NCI-H1092 treated with DMSO at 0.1 percent for 48 hours (cell line): Measurements from ENCODE around the gene ZNF394.

Experiments used
- DNase-seq: peaks from one replicate; lab custom pipeline; 2025; lab: John Stamatoyannopoulos, UW

Gene ZNF394

DNA sequence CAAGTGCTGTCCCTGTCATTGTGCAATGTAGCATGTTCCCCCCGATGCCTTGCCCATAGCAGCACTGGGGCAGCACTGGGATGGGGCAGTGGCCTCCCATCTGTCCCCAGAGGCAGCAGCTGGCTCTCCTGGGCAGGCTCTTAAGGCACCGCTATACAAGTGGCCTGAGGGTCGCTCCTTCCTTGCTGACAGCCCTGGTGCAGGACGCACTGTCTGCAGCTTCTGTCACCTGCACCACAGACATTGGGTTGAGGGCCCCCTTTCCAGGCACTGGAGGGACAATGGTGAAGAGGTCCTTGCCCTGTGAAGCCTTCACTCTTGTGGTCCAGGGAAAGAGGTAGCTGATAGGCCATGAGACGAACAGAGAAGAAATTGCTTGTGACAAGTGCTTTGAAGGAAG, 50.8 kb downstream of the ZNF394 start:
- no peak for DNase-seq

DNA sequence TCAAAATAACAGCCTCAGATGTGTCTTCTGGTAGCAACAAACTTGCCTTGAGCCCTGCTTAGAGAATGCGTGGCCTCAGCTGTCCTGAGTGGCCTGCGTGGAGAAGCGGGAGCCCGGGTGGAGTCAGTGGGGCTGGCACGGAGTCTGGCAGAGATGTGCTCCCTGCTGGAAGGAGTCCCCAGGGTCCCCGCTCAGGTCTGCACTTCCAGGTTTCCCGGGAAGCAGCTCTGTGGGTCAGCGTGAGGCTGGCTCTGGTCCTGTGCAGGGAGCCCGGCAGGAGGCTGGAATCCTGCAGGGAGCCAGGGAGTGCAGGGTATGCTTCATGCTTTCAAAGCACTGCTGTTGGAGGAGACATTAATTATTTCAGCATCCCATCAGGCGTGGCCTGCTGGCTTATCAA, 51.2 kb downstream of the ZNF394 start:
- no peak for DNase-seq

- DNase-seq, result no peak
These were observed 52.1 kb downstream of the ZNF394 start for GRCh38 chr7:99447943-99448342.

DNA sequence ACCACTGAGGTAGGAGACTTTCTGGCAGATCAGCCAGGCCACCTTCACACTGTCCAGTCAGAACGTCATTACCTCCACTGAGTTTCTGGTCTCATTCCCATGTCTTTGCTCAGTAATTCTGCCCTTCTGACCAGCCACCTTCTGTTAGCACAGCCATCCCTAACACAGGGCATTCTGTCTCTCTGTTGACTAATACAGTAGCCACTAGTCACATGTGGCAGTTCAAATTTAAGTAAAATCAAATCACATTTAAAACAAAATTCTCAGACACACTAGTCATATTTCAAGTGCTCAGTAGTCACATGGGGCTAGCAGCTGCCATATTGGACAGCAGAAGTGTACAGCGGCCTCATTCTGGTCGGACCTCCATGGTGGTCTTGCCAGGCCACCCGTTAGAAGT, 54.0 kb downstream of the ZNF394 start:
- no peak for DNase-seq
